Upper lobe of left lung (tissue), 6 donors: ENCODE measurements around the gene CPNE8. TPM values are rescaled to one million over a fixed set of nuclear protein-coding genes. Genes with fewer than 3 reads are reported as not detected.

Experiments used
- ATAC-seq, 2 donors: fragments of 200-7000 bp; cut with Tn5 transposase; one replicate each; pipeline ENCODE4 v1.9.1; 2022; ENCODE audit warnings: mild to moderate bottlenecking in 2 of 2, moderate library complexity in 2 of 2; ENCODE audit not compliant: low FRiP score in 2 of 2
- DNase-seq, 2 donors: peaks; one replicate each; pipeline ENCODE4 v3.0.0-alpha.2; 2019 to 2020
- H3K27ac ChIP-seq, 4 donors: fragments of 200-600 bp; sonication (generic); one replicate each; pipeline ENCODE4 v1.5.1; 2016 to 2019
- H3K27me3 ChIP-seq, 4 donors: fragments of 200-600 bp; sonication (generic); one replicate each; pipeline ENCODE4 v1.5.1; 2017 to 2019
- H3K36me3 ChIP-seq, 4 donors: fragments of 200-600 bp; sonication (generic); one replicate each; pipeline ENCODE4 v1.5.1; 2016 to 2019
- H3K4me1 ChIP-seq, 4 donors: fragments of 200-600 bp; sonication (generic); one replicate each; pipeline ENCODE4 v1.5.1; 2018 to 2019
- H3K4me3 ChIP-seq, 4 donors: fragments of 200-600 bp; sonication (generic); one replicate each; pipeline ENCODE4 v1.5.1; 2017 to 2019; ENCODE audit warnings: mild to moderate bottlenecking in 2 of 4, moderate library complexity in 1 of 4
- H3K9me3 ChIP-seq, 4 donors: fragments of 200-600 bp; sonication (generic); one replicate each; pipeline ENCODE4 v1.5.1; 2018 to 2019
- EP300 ChIP-seq, 4 donors: sonication (generic); formaldehyde crosslinking; IDR thresholded peaks; one replicate each; pipeline ENCODE4 v1.5.1; 2017; ENCODE audit warnings: antibody characterized with exemption in 4 of 4, control low read depth in 2 of 4
- POLR2A ChIP-seq, 4 donors: fragments of 450-650 bp; IDR thresholded peaks; one replicate each; pipeline ENCODE4 v1.5.1; 2016 to 2017; ENCODE audit warnings: antibody characterized with exemption in 4 of 4, mild to moderate bottlenecking in 2 of 4
- POLR2AphosphoS5 ChIP-seq, 2 donors: sonication (generic); formaldehyde crosslinking; IDR thresholded peaks; one replicate each; pipeline ENCODE4 v1.5.1; 2017; ENCODE audit warnings: antibody characterized with exemption in 2 of 2
- WGBS, 2 donors: methylation state at CpG; one replicate each; pipeline ENCODE4 v1.1.5; 2017 to 2018; 5-methylcytosine and 5-hydroxymethylcytosine counted together
- total RNA-seq, 6 donors: library from RNA; depleted of rRNA in 4 of 6; stranded (reverse); fragments of >200 nt in 4 of 6; gene quantifications; one replicate each; pipeline versions ENCODE4 v1.1.0 to v1.2.1, GENCODE V29; 2016 to 2021
- TF ChIP-seq, protein P1 (sequence below), 6 experiments: fragments of 450-650 bp in 4 of 6; fragments of 200-600 bp in 2 of 6; sonication (generic) in 2 of 6; IDR thresholded peaks; one replicate each; pipeline ENCODE4 v1.5.1; 2016 to 2019; ENCODE audit warnings: antibody characterized with exemption in 6 of 6
- donor health status: DM: no; HTN: no; CAD: no; lungs with moderate emphysema.
- donor health status: DM: no; HTN: yes; CAD: no; lungs with severe emphysema.

The CPNE8 gene
- total RNA-seq, 6 donors from 2014 or later: 14.3 to 38.8 (median 20.2) TPM

DNA sequence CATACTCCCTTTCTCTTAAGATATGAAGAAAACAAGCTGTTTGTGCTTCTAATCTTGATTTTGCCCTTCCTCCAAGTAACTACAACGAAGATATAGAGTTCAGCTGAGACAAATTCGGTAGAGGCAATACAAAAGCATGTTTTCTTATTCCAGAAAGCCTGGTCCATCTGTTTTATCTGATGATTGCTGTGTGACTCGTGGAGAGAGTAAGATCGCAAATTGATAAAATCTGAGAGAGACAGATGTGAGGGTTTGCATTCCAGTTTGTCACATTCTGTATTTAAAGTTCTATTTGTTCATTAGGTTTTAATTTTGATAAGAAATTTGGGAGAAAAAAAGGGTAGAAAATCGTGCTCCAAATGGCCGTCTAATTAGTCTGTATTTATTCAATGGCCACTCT is 192.1 kb downstream of the CPNE8 start:
- no peak for DNase-seq
- Histone ChIP-seq H3K27me3 (no peaks in the 10 kb centered on the region), H3K27ac (no peak overlapping the region), H3K9me3 (peaks cover 0 to 7% (median 0%) of the 10 kb centered on the region in 4 donors), H3K4me3 (no peak overlapping the region), H3K4me1 (no peaks in the 10 kb centered on the region), H3K36me3 (no peaks in the 10 kb centered on the region)
- ATAC-seq: no peak
- 85 to 86% methylated on average over 6 of the region's 6 CpGs for WGBS, 2 donors
- TF ChIP-seq, protein P1, sequence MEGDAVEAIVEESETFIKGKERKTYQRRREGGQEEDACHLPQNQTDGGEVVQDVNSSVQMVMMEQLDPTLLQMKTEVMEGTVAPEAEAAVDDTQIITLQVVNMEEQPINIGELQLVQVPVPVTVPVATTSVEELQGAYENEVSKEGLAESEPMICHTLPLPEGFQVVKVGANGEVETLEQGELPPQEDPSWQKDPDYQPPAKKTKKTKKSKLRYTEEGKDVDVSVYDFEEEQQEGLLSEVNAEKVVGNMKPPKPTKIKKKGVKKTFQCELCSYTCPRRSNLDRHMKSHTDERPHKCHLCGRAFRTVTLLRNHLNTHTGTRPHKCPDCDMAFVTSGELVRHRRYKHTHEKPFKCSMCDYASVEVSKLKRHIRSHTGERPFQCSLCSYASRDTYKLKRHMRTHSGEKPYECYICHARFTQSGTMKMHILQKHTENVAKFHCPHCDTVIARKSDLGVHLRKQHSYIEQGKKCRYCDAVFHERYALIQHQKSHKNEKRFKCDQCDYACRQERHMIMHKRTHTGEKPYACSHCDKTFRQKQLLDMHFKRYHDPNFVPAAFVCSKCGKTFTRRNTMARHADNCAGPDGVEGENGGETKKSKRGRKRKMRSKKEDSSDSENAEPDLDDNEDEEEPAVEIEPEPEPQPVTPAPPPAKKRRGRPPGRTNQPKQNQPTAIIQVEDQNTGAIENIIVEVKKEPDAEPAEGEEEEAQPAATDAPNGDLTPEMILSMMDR (IDR thresholded peaks at IDR 0.05): no peak
- TF ChIP-seq EP300 (IDR thresholded peaks at IDR 0.05) (no peak), POLR2AphosphoS5 (IDR thresholded peaks at IDR 0.05) (no peak), POLR2A (IDR thresholded peaks at IDR 0.05) (no peak)

DNA sequence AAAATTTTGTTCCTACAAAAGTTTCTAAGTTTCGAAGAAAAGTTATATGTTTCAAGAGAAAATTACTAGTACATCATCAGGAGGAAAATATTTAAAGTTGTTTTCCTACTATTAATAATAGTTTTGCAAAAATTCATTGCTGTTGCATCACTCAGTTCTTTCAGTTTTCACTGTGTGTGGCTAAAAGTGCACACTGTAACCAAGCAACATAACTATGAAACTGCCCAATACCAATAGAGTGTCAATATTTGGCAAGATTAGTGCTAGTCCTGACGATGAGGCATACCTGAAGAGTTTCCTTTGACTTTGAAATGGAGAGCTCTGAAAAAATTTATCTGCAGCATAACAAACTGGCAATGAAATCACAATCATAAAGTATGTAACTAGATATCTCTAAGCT is 194.3 kb downstream of the CPNE8 start:
- Histone ChIP-seq H3K27ac (no peak overlapping the region), H3K9me3 (peaks cover 0 to 1% (median 0%) of the 10 kb centered on the region in 4 donors), H3K4me1 (no peaks in the 10 kb centered on the region), H3K4me3 (no peak overlapping the region), H3K27me3 (no peaks in the 10 kb centered on the region), H3K36me3 (no peaks in the 10 kb centered on the region)
- 73 to 80% methylated on average over 2 of the region's 2 CpGs for WGBS, 2 donors
- DNase-seq: no peak
- no peak for ATAC-seq
- no peak for TF ChIP-seq POLR2A (IDR thresholded peaks at IDR 0.05)
- TF ChIP-seq POLR2AphosphoS5 (IDR thresholded peaks at IDR 0.05): no peak
- TF ChIP-seq, protein P1 (IDR thresholded peaks at IDR 0.05): no peak
- no peak for TF ChIP-seq EP300 (IDR thresholded peaks at IDR 0.05)

DNA sequence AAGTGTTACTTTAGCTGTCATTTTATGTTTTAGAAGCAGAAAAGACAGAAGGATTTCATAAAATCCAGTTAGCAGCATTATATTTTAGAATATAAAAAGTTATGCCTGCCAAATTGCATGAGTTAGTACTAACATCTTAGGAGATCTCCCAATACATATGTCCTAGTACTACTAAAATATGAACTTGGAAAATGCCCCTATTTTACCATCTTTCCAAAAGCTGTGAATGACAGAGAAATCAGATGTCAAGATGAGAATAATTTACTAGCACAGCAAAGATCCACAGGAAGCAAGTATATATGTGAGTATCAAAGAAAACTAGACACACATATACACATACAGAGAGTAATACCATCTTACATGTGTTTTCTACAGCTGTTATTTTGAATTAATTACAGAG is 196.9 kb downstream of the CPNE8 start:
- TF ChIP-seq, protein P1 (IDR thresholded peaks at IDR 0.05): no peak
- TF ChIP-seq POLR2AphosphoS5 (IDR thresholded peaks at IDR 0.05) (no peak), EP300 (IDR thresholded peaks at IDR 0.05) (no peak), POLR2A (IDR thresholded peaks at IDR 0.05) (no peak)
- H3K9me3 ChIP-seq: no peaks in the 10 kb centered on the region
- H3K27ac ChIP-seq: no peak overlapping the region
- no peak for DNase-seq
- H3K36me3 ChIP-seq: no peaks in the 10 kb centered on the region
- H3K4me3 ChIP-seq: no peak overlapping the region
- no peaks in the 10 kb centered on the region for H3K27me3 ChIP-seq
- ATAC-seq: no peak
- H3K4me1 ChIP-seq: no peaks in the 10 kb centered on the region

DNA sequence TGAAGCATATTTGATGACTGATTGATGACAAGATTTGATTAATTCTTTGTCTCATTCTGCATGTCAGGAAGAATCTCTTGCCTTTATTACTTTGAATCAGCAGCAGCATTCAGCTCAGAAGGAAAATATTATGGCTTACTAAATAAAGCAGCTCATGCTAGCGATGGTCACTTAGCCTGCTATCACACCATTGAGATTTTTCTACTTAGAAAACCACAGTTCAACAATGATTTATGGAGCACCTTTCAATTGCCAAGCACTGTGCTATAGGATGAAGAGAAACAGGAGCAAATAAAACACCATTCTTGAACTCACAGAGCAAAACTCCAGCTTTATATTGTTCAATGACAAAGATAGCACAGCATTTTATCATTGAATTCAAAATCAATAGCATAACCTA is 197.7 kb downstream of the CPNE8 start:
- no peaks in the 10 kb centered on the region for H3K27me3 ChIP-seq
- H3K4me3 ChIP-seq: no peak overlapping the region
- H3K36me3 ChIP-seq: no peaks in the 10 kb centered on the region
- TF ChIP-seq, protein P1 (IDR thresholded peaks at IDR 0.05): no peak
- TF ChIP-seq POLR2A (IDR thresholded peaks at IDR 0.05) (no peak), EP300 (IDR thresholded peaks at IDR 0.05) (no peak), POLR2AphosphoS5 (IDR thresholded peaks at IDR 0.05) (no peak)
- no peaks in the 10 kb centered on the region for H3K9me3 ChIP-seq
- DNase-seq (no peak), ATAC-seq (no peak)
- H3K27ac ChIP-seq: no peak overlapping the region
- 77 to 90% methylated on average over 1 of the region's 1 CpG for WGBS, 2 donors
- H3K4me1 ChIP-seq: no peaks in the 10 kb centered on the region

DNA sequence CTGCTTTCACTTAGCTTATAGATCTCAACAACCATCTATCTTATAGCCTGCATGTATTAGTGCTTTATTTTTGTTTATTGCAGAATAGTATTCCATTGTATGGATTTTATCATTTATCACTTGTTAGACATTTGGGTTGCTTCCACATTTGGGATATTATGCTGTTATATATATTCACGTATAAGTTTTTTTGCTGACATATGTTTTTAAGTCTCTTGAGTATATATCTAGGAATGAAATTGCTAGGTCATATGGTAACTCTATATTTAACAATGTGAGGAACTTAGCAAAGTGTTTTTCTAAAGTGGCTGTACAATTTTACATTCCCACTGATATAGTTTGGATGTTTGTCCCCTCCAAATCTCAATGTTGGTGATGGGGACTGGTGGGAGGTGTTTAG is 208.1 kb downstream of the CPNE8 start:
- no peak for TF ChIP-seq POLR2A (IDR thresholded peaks at IDR 0.05)
- TF ChIP-seq EP300 (IDR thresholded peaks at IDR 0.05): no peak
- 94 to 100% methylated on average over 1 of the region's 1 CpG for WGBS, 2 donors
- DNase-seq: no peak
- ATAC-seq: no peak
- Histone ChIP-seq H3K4me3 (no peak overlapping the region), H3K9me3 (no peaks in the 10 kb centered on the region), H3K27me3 (no peaks in the 10 kb centered on the region), H3K27ac (no peak overlapping the region), H3K36me3 (peaks cover 0 to 9% (median 1%) of the 10 kb centered on the region in 4 donors), H3K4me1 (no peaks in the 10 kb centered on the region)
